Choroid plexus epithelial cell (primary cell): Measurements from ENCODE around the gene TRAF1.

Experiments used
- DNase-seq: peaks from one replicate; pipeline ENCODE4 v3.0.0-alpha.2; 2010; ENCODE audit warnings: low read depth
- H3K4me3 ChIP-seq: 2 replicates; pipeline ENCODE4 v1.5.1; 2011; ENCODE audit warnings: low read depth, mild to moderate bottlenecking, control low read depth, low read length, moderate library complexity
- TF ChIP-seq, protein P1 (sequence below): conservative IDR thresholded peaks from 2 replicates; pipeline ENCODE4 v1.5.1; 2011; ENCODE audit warnings: low read depth, mild to moderate bottlenecking, control low read depth, inconsistent platforms, low read length, moderate library complexity

The TRAF1 gene

DNA sequence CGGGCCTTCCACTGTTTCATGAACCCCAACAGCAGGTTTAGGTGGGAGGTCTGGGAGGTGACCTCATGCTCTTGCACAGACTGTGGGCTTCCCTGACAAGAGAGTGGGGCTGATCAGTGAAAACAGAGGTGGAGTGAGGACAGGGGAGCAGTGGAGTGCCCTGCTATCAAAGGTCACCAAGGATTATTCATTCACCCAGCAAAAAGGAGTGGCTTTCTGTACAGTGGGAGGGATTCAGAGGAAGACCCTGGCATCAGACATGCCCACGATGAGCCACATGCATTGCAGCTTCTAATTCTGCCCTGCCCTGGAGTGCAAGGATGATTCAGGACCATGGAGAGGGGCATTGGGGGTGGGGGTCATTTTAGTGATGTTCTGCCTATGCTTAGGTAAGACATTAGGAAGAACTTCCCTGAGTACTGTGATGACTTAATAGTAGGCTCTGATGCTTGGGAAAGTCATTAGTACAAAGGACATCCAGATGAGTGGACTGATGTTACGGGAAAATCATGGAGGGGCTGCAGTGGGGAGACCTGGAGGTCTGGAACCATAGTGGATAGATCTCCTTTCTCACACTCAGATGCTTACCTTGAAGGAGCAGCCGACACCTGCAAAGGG is 12.8 kb downstream of the TRAF1 start:
- TF ChIP-seq, protein P1, sequence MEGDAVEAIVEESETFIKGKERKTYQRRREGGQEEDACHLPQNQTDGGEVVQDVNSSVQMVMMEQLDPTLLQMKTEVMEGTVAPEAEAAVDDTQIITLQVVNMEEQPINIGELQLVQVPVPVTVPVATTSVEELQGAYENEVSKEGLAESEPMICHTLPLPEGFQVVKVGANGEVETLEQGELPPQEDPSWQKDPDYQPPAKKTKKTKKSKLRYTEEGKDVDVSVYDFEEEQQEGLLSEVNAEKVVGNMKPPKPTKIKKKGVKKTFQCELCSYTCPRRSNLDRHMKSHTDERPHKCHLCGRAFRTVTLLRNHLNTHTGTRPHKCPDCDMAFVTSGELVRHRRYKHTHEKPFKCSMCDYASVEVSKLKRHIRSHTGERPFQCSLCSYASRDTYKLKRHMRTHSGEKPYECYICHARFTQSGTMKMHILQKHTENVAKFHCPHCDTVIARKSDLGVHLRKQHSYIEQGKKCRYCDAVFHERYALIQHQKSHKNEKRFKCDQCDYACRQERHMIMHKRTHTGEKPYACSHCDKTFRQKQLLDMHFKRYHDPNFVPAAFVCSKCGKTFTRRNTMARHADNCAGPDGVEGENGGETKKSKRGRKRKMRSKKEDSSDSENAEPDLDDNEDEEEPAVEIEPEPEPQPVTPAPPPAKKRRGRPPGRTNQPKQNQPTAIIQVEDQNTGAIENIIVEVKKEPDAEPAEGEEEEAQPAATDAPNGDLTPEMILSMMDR = no peak
- no peak overlapping the region for H3K4me3 ChIP-seq
- no peak for DNase-seq

DNA sequence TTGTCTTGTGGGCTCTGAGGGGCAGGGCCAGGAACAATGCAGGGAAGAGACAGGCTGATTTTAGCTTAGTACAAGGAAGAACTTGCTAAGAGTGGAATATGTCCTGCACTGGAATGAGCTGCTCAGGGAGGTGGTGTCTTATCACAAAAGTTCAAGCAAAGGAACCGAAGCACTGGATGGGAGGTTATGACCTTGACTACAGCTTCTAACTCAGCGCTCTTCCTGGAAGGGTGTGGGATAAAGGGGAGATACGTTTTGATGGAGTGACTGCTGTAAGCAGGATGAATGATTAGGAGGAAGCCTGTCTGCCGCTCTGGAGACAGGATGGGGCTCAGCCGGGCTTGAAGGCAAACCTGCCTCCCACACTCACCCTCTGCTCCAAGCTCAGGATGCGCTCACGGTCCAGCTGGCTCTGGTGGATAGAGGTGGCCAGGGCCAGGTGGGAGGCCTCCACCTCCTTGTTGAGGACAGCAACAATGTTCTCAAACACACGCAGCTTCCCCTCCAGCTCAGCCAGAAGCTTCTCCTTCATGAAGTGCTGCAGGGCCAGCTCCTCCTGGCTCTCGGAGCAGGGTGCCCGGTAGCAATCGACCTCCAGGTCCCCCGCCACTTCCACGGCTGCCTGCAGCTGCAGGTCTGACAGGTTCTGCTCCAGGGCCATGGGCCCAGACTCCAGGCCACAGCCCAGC is 13.5 kb downstream of the TRAF1 start:
- no peak overlapping the region for H3K4me3 ChIP-seq
- no peak for DNase-seq
- TF ChIP-seq, protein P1 = no peak

DNA sequence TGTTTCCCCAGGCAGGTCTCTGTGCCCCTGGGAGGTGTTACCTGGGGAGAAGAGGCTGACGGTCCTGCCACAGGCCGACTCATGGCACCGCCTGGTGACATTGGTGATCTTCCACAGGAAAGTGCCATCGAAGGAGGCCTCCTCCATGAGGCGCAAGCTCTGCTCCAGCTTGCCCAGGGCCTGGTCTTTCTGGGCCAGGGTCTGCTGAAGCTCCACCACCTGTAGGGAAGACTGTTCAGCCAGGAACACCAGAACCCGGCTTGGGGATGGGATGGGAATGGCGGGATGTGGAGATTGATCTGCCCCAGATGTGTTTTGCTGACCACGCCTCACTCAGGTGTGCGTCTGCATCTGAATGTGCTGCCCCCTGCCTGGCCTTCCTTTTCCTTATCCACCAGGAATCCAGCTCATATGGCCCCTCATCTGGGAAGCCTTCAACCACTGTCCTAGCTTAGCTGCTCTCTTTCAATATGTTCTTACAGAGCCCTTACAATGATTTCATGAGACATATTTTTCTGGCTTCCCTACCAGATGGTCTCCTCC is 15.2 kb downstream of the TRAF1 start:
- H3K4me3 ChIP-seq = no peak overlapping the region
- TF ChIP-seq, protein P1 = no peak
- no peak for DNase-seq

DNA sequence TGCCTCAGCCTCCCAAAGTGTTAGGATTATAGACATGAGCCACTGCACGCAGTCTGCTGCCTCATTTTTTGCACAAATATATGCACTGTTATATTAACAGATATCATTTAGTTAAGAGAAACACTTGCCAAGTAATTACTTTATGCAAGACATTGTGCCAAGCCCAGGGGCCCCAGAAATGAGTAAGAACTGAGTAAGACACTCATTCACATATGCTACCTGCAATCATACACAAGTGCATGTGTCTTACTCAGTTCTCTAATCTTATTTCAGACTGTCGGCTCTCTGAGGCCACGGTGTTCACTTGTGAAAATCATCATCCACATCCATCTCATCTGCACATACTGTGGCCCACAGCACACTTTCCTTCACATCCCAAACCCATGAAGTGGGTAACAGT is 16.0 kb downstream of the TRAF1 start:
- no peak for DNase-seq
- TF ChIP-seq, protein P1 = no peak
- no peak overlapping the region for H3K4me3 ChIP-seq

DNA sequence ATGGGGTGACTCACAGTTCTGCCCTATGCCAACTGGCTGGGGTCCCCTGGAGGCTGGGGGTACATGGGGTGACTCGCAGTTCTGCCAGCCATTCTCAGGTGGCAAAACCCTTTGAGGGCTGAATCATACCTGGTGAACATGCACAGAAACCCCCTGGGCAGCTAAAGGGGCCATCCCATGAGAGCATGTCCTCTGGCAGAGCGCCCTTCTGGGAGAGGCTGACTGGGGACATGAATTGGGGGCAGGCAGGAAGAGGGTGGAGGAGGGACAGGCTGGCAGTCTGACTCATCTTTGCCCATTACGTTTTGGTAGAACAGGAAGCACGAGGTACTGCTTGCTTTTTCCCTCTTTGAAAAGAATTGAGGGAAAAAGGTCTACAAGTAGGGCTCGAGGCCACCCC is 16.7 kb downstream of the TRAF1 start:
- H3K4me3 ChIP-seq = no peak overlapping the region
- no peak for DNase-seq
- TF ChIP-seq, protein P1 = no peak

DNA sequence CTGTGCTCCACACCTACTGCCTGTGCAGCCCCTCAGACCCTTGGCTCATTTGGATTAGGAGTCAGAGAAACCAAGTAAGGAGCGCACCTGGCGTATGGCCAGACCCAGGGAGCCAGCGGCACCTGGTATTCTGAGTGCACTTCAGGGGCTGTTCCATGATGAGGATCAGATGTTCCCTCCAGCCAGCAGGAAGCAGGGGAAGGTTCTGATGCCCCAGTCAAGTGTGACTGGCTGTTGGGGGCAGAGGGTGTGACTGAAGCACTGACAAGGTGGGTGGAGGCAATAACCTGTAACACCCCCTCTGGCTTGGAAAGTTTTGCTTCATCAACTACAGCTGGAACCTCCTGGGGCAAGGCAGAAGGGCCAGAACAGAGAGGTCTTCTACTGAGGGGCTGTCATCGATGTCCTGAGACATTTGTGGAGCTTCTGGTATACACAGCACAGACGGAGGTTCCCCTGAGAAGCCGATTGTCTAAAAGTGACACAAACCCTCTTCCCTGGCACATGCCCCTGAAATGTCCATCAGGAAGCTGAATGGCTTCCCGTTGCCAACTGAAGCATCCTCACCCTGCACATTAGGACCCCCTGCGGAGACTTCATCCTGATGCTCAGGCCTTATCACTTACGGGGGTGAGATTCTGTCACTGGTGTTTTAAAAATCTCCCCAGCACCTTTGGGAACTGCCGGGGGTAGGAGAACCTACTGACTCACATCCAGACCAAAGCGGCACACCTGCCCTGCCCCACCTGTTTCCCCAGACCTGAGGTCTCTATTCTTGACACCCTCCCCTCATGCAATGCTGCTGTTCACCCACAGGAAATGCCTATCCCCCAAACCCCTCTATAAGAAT is 21.1 kb downstream of the TRAF1 start:
- TF ChIP-seq, protein P1 = no peak
- DNase-seq = no peak
- no peak overlapping the region for H3K4me3 ChIP-seq
